Measurements from ENCODE around the gene ZRANB2.

Gene ZRANB2

DNA sequence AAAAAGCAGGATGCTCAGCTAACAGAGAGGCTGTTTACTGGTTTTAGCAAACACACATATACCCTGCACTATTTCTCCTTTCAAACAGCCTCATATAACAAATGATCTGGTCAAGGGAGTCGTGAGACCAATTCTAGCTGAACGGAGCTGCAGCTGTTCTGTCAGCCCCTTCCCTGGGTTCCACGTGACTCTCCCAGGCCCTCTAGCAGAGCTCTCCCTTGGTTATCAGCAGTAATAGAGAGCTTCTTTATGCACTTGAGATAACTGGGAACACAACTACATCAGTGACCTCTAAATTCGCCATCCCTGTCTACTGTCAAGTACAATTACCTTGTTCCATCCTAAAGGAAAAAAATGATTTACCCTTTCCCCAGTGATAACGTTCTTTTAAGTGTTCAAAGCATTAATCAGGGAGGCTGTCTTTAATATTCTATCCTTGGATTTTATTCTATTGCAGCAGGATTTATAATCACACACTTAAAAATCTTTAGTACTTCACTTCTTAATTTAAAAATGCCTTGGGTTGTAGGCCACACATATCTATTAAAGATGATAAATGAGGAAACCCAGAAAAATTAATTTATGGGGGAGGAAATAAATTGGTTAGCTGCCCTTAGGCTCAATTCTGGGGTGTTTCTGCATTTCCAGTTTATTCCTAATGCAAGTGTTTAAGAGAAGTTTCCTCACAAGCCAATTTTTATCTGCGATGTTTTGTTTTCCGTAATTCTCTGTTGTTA is 61.4 kb downstream of the ZRANB2 start (continued):
- TF ChIP-seq, protein P1, sequence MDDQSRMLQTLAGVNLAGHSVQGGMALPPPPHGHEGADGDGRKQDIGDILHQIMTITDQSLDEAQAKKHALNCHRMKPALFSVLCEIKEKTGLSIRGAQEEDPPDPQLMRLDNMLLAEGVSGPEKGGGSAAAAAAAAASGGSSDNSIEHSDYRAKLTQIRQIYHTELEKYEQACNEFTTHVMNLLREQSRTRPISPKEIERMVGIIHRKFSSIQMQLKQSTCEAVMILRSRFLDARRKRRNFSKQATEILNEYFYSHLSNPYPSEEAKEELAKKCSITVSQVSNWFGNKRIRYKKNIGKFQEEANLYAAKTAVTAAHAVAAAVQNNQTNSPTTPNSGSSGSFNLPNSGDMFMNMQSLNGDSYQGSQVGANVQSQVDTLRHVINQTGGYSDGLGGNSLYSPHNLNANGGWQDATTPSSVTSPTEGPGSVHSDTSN (CRISPR knock-in tag; IDR thresholded peaks at IDR 0.05) = no peak
- TF ChIP-seq ZNF670 (tag by site-specific recombination; IDR thresholded peaks at IDR 0.05; ENCODE audit: low read depth) (no peak), ZNF830 (tag by site-specific recombination; IDR thresholded peaks at IDR 0.05; ENCODE audit: low read depth) (no peak), ZFP3 (tag by site-specific recombination; IDR thresholded peaks at IDR 0.05; ENCODE audit: low read depth) (no peak)
- TF ChIP-seq, protein P2, sequence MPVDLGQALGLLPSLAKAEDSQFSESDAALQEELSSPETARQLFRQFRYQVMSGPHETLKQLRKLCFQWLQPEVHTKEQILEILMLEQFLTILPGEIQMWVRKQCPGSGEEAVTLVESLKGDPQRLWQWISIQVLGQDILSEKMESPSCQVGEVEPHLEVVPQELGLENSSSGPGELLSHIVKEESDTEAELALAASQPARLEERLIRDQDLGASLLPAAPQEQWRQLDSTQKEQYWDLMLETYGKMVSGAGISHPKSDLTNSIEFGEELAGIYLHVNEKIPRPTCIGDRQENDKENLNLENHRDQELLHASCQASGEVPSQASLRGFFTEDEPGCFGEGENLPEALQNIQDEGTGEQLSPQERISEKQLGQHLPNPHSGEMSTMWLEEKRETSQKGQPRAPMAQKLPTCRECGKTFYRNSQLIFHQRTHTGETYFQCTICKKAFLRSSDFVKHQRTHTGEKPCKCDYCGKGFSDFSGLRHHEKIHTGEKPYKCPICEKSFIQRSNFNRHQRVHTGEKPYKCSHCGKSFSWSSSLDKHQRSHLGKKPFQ (tag by site-specific recombination; IDR thresholded peaks at IDR 0.05) = no peak
- TF ChIP-seq, protein P3, sequence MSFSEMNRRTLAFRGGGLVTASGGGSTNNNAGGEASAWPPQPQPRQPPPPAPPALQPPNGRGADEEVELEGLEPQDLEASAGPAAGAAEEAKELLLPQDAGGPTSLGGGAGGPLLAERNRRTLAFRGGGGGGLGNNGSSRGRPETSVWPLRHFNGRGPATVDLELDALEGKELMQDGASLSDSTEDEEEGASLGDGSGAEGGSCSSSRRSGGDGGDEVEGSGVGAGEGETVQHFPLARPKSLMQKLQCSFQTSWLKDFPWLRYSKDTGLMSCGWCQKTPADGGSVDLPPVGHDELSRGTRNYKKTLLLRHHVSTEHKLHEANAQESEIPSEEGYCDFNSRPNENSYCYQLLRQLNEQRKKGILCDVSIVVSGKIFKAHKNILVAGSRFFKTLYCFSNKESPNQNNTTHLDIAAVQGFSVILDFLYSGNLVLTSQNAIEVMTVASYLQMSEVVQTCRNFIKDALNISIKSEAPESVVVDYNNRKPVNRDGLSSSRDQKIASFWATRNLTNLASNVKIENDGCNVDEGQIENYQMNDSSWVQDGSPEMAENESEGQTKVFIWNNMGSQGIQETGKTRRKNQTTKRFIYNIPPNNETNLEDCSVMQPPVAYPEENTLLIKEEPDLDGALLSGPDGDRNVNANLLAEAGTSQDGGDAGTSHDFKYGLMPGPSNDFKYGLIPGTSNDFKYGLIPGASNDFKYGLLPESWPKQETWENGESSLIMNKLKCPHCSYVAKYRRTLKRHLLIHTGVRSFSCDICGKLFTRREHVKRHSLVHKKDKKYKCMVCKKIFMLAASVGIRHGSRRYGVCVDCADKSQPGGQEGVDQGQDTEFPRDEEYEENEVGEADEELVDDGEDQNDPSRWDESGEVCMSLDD (tag by site-specific recombination; IDR thresholded peaks at IDR 0.05) = no peak

DNA sequence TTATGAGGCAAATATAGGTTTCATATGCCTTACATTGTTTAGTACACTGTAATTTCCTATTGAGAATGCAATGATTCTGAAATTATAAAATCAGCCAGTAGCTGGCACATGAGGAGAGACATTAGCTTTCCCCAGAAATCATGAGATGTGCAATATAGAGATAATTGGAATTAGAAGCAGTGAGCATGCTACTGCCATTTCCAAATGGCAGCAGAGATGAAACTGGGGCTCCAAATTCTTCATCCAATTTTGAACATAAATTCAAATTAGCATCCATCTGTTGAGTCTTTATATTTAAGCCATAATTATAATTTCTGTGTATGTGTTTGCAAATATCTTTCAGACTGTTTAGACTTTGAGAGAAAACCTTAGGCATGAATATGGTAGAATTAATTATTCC is 62.0 kb downstream of the ZRANB2 start:
- TF ChIP-seq ZNF211 (tag by site-specific recombination; IDR thresholded peaks at IDR 0.05; ENCODE audit: low read depth) = no peak
- TF ChIP-seq, protein P4, sequence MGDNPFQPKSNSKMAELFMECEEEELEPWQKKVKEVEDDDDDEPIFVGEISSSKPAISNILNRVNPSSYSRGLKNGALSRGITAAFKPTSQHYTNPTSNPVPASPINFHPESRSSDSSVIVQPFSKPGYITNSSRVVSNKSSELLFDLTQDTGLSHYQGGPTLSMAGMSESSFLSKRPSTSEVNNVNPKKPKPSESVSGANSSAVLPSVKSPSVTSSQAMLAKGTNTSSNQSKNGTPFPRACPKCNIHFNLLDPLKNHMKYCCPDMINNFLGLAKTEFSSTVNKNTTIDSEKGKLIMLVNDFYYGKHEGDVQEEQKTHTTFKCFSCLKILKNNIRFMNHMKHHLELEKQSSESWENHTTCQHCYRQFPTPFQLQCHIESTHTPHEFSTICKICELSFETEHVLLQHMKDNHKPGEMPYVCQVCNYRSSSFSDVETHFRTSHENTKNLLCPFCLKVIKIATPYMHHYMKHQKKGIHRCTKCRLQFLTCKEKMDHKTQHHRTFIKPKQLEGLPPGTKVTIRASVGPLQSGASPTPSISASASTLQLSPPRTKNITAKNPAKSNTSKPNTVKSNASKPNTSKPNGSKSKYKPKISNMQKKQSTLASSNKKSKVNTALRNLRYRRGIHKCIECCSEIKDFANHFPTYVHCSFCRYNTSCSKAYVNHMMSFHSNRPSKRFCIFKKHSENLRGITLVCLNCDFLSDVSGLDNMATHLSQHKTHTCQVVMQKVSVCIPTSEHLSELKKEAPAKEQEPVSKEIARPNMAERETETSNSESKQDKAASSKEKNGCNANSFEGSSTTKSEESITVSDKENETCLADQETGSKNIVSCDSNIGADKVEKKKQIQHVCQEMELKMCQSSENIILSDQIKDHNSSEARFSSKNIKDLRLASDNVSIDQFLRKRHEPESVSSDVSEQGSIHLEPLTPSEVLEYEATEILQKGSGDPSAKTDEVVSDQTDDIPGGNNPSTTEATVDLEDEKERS (tag by site-specific recombination; IDR thresholded peaks at IDR 0.05) = no peak
- TF ChIP-seq ZNF792 (tag by site-specific recombination; IDR thresholded peaks at IDR 0.05) = no peak
- no peak for TF ChIP-seq ZNF548 (tag by site-specific recombination; IDR thresholded peaks at IDR 0.05)
- no peak for TF ChIP-seq ZNF600 (tag by site-specific recombination; IDR thresholded peaks at IDR 0.05)
- TF ChIP-seq ZNF664 (tag by site-specific recombination; IDR thresholded peaks at IDR 0.05) = no peak
- TF ChIP-seq GFI1B (tag by site-specific recombination; IDR thresholded peaks at IDR 0.05) = no peak
- TF ChIP-seq, protein P5, sequence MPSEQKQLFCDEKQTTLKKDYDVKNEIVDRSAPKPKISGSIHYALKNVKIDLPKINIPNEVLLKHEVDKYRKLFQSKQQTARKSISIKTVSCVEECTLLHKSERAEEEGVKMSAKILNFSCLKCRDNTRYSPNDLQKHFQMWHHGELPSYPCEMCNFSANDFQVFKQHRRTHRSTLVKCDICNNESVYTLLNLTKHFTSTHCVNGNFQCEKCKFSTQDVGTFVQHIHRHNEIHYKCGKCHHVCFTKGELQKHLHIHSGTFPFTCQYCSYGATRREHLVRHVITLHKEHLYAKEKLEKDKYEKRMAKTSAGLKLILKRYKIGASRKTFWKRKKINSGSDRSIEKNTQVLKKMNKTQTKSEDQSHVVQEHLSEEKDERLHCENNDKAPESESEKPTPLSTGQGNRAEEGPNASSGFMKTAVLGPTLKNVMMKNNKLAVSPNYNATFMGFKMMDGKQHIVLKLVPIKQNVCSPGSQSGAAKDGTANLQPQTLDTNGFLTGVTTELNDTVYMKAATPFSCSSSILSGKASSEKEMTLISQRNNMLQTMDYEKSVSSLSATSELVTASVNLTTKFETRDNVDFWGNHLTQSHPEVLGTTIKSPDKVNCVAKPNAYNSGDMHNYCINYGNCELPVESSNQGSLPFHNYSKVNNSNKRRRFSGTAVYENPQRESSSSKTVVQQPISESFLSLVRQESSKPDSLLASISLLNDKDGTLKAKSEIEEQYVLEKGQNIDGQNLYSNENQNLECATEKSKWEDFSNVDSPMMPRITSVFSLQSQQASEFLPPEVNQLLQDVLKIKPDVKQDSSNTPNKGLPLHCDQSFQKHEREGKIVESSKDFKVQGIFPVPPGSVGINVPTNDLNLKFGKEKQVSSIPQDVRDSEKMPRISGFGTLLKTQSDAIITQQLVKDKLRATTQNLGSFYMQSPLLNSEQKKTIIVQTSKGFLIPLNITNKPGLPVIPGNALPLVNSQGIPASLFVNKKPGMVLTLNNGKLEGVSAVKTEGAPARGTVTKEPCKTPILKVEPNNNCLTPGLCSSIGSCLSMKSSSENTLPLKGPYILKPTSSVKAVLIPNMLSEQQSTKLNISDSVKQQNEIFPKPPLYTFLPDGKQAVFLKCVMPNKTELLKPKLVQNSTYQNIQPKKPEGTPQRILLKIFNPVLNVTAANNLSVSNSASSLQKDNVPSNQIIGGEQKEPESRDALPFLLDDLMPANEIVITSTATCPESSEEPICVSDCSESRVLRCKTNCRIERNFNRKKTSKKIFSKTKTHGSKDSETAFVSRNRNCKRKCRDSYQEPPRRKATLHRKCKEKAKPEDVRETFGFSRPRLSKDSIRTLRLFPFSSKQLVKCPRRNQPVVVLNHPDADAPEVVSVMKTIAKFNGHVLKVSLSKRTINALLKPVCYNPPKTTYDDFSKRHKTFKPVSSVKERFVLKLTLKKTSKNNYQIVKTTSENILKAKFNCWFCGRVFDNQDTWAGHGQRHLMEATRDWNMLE (tag by site-specific recombination; conservative IDR thresholded peaks at IDR 0.05; ENCODE audit: low read depth) = no peak
- TF ChIP-seq TCF7L2 (IDR thresholded peaks at IDR 0.05; ENCODE audit: borderline replicate concordance, low read depth, low read length) = no peak
- no peak for TF ChIP-seq ZNF76 (tag by site-specific recombination; IDR thresholded peaks at IDR 0.05; ENCODE audit: borderline replicate concordance, low read depth)
- Histone ChIP-seq H3K36me3 (ENCODE audit: control insufficient read depth in 2 of 2, insufficient read depth in 1 of 2, low read length in 2 of 2) (no peaks in the 10 kb centered on the region), H3K27ac (ENCODE audit: extremely low read depth, low read depth, low read length) (no peak overlapping the region), H3K9me3 (ENCODE audit: control insufficient read depth, insufficient read depth, low read depth, low read length) (no peaks in the 10 kb centered on the region), H3K4me1 (ENCODE audit: control insufficient read depth, insufficient read depth, low read length) (no peaks in the 10 kb centered on the region), H3K4me3 (ENCODE audit: low read depth, low read length) (no peak overlapping the region)
- ChIA-PET POLR2A (no interaction called here), CTCF (interaction anchor here (0.7 kb wide), 1 partner anchor 305 kb away, joined by 3 read pairs; no protein-coding TSS in a partner anchor)
